Sigmoid colon (tissue), 3 donors: ENCODE measurements around the gene SMG7.

Source experiments
- CTCF ChIP-seq, 4 experiments: fragments of 450-650 bp in 3 of 4; fragments of 200-600 bp in 1 of 4; IDR thresholded peaks; one replicate each; pipeline ENCODE4 v1.5.1; 2016 to 2019; ENCODE audit warnings: antibody characterized with exemption in 4 of 4, mild to moderate bottlenecking in 3 of 4, moderate library complexity in 2 of 4
- POLR2A ChIP-seq, 2 donors: fragments of 450-650 bp; IDR thresholded peaks; one replicate each; pipeline ENCODE4 v1.6.1; 2016; ENCODE audit warnings: antibody characterized with exemption in 2 of 2, mild to moderate bottlenecking in 2 of 2, moderate library complexity in 2 of 2

DNA sequence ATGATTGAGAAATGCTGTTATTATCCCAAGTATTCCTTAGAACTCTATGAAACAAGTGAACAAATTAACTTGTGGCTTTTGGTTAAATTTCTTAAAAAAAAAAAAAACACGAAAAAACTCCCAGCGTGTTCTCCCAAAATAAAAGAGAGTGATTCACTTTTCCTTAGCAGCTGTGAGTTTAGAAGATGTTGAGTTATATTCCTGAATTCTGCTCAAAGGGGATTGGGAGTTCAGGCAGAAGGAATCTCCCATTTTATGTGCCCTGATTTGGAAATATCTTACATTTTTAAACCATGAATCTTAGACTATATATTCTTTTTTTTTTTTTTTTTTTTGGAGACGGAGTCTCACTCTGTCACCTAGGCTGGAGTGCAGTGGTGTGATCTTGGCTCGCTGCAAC, 34.3 kb downstream of the SMG7 start:
- no peak for TF ChIP-seq POLR2A (IDR thresholded peaks at IDR 0.05)
- TF ChIP-seq CTCF (IDR thresholded peaks at IDR 0.05): no peak
